Neural crest cell (in vitro differentiated cells): ENCODE measurements around the gene LRRC36. TPM values are rescaled to one million over a fixed set of nuclear protein-coding genes. Genes with fewer than 3 reads are reported as not detected.

Experiments used
- DNase-seq: peaks from one replicate; pipeline ENCODE4 v3.0.0; 2021; ENCODE audit warnings: low read depth, mixed read lengths, low spot score
- H3K27ac Mint-ChIP-seq: one replicate; pipeline ENCODE4 v1.8.0; 2021; ENCODE audit warnings: mild to moderate bottlenecking, mixed read lengths; ENCODE audit not compliant: unreplicated experiment
- H3K27me3 Mint-ChIP-seq: 2 replicates; pipeline ENCODE4 v1.8.0; 2021; ENCODE audit warnings: low read depth, mild to moderate bottlenecking, mixed read lengths
- H3K36me3 Mint-ChIP-seq: 2 replicates; pipeline ENCODE4 v1.8.0; 2021; ENCODE audit warnings: low read depth, mild to moderate bottlenecking, mixed read lengths
- H3K4me1 Mint-ChIP-seq: 2 replicates; pipeline ENCODE4 v1.8.0; 2021; ENCODE audit warnings: mixed read lengths
- H3K4me3 Mint-ChIP-seq: one replicate; pipeline ENCODE4 v1.8.0; 2021; ENCODE audit warnings: mild to moderate bottlenecking, mixed read lengths
- H3K9me3 Mint-ChIP-seq: 2 replicates; pipeline ENCODE4 v1.8.0; 2021; ENCODE audit warnings: mixed read lengths
- long read RNA-seq: library from polyadenylated mRNA; unstranded; transcript quantifications from one replicate; pipeline ENCODE4 v2.0.0, GENCODE V29; 2020
- total RNA-seq: library from RNA; stranded (reverse); gene quantifications from 2 replicates; pipeline ENCODE4 v1.2.1, GENCODE V29; 2021
- TF ChIP-seq, protein P1 (sequence below): fragments of 200-600 bp; sonication (generic); conservative IDR thresholded peaks from 2 replicates; pipeline ENCODE4 v1.5.0; 2021; ENCODE audit warnings: antibody characterized with exemption, mild to moderate bottlenecking

The LRRC36 gene
- 0.21 TPM in 1 of 2 replicates, not detected in the other for total RNA-seq
- long read RNA-seq = 0 reads

GRCh38 chr16:67326472-67327309, at the start of gene LRRC36, which contains the start of gene KCTD19:
LRRC36 (plus strand) TSS chr16:67326815; CDS start chr16:67326863, 48 bp downstream.
KCTD19 (minus strand) TSS chr16:67326741; CDS start chr16:67326707, 34 bp downstream.
- DNase-seq = peak; percentile 95
- H3K9me3 Mint-ChIP-seq = no peaks in the 10 kb centered on the region
- H3K27me3 Mint-ChIP-seq = peaks cover 67% of the 10 kb centered on the region
- peak within 1 kb of the TSS; percentile 86 for H3K4me3 Mint-ChIP-seq
- H3K27ac Mint-ChIP-seq = peak within 1 kb of the TSS; percentile 31
- H3K36me3 Mint-ChIP-seq = no peaks in the 10 kb centered on the region
- TF ChIP-seq, protein P1, sequence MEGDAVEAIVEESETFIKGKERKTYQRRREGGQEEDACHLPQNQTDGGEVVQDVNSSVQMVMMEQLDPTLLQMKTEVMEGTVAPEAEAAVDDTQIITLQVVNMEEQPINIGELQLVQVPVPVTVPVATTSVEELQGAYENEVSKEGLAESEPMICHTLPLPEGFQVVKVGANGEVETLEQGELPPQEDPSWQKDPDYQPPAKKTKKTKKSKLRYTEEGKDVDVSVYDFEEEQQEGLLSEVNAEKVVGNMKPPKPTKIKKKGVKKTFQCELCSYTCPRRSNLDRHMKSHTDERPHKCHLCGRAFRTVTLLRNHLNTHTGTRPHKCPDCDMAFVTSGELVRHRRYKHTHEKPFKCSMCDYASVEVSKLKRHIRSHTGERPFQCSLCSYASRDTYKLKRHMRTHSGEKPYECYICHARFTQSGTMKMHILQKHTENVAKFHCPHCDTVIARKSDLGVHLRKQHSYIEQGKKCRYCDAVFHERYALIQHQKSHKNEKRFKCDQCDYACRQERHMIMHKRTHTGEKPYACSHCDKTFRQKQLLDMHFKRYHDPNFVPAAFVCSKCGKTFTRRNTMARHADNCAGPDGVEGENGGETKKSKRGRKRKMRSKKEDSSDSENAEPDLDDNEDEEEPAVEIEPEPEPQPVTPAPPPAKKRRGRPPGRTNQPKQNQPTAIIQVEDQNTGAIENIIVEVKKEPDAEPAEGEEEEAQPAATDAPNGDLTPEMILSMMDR = peak; percentile 69
- peaks cover 9% of the 10 kb centered on the region for H3K4me1 Mint-ChIP-seq

DNA sequence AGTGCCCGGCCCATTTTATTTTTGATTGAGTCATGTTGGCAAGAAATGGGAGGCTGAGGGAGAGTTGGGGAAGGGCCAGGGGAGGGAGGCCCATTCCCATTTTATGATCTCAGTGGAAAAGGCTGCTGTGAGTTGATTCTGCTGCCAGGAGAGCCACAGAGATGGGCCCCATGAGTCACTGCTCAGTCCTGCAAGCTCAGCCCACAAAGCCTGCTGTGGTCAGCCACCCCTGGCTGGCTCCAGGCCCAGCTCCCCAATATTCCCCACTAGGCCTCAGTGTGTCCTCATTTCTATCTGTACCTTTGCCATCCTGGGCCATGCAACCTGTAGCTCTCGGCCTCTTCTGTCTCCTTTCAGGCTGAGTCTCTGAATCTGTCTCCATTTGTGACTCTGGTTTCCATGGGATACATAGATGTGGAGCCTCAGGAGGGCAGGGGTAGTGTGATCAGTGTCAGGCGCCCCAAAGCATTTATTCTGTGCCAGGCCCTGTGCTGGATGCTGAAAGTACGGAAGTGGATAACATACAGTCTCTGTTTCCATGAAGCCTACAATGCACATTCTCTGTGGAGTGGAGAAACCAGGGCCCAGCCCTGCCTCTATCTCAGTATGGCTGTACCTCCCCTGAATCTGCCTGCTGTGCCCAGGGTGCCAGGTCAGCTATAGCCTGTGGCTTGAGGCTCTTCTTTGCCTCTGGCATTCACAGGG, 49.2 kb upstream of the LRRC36 start:
- no peaks in the 10 kb centered on the region for H3K36me3 Mint-ChIP-seq
- H3K4me1 Mint-ChIP-seq = no peaks in the 10 kb centered on the region
- no peaks in the 10 kb centered on the region for H3K27me3 Mint-ChIP-seq

DNA sequence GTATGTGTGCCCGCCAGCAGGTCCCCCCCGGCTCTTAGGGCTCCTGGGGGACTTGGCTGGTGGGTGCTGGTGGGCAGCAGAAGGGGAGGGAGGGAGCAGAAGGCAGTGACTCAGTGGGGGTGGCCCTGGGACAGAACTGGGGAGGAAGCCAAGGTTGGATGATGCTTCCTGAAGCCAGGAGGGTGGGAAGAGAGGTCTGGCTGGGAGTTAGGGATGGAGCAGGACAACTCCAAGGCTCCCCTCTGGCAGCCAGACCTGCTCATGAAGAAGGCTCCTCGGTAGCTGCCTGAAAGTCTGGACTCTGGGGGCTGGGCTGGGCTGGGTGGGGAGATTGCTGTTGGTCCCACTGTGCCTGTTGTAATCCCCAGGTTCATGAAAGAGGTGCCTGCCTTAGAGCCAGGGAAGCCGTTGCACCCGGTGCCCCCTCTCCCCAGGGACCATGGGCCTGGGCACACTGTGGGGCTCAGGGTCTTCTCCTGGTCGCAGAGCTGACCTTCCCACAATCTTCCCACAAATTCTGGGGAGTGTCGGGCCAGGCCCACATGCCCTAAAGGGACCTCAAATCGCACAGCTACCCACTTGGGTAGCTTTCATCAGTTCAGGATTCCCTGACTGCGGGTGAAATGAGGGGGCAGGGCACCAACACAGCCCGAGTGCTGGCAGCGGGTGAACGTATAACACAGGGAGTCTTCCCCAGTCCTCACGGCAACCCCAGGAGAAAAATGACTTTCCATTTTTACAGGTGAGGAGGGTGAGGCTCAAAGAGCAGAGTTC, 48.4 kb upstream of the LRRC36 start:
- TF ChIP-seq, protein P1 = no peak
- Mint-ChIP-seq H3K36me3 (no peaks in the 10 kb centered on the region), H3K27me3 (no peaks in the 10 kb centered on the region), H3K4me1 (no peaks in the 10 kb centered on the region), H3K27ac (no peak overlapping the region), H3K9me3 (no peaks in the 10 kb centered on the region), H3K4me3 (peak overlapping the region; percentile 74)
- DNase-seq = no peak

More for the DNA sequence above, 49.2 kb upstream of the LRRC36 start:
- H3K4me3 Mint-ChIP-seq = no peak overlapping the region
- DNase-seq = no peak
- no peaks in the 10 kb centered on the region for H3K9me3 Mint-ChIP-seq
- TF ChIP-seq, protein P1 = no peak
- H3K27ac Mint-ChIP-seq = no peak overlapping the region

GRCh38 chr16:67278773-67279295, 47.8 kb upstream of the LRRC36 start:
- TF ChIP-seq, protein P1 = no peak
- no peak overlapping the region for H3K27ac Mint-ChIP-seq
- H3K36me3 Mint-ChIP-seq = no peaks in the 10 kb centered on the region
- DNase-seq = no peak
- no peaks in the 10 kb centered on the region for H3K27me3 Mint-ChIP-seq
- H3K4me1 Mint-ChIP-seq = no peaks in the 10 kb centered on the region
- H3K4me3 Mint-ChIP-seq = peak overlapping the region; percentile 74
- H3K9me3 Mint-ChIP-seq = no peaks in the 10 kb centered on the region
